Immature natural killer cell (primary cell): ENCODE results near the gene HPSE2. TPM values are rescaled to one million over a fixed set of nuclear protein-coding genes. Genes with fewer than 3 reads are reported as not detected.
"Not testable (repeated sequence)": the region's sequence is repeated elsewhere in the genome, so short reads cannot be mapped to it uniquely, and the experiment has no call there.

ENCODE experiments used
- DNase-seq, 3 donors: peaks; one replicate each; pipeline ENCODE4 v3.0.0; 2022; ENCODE audit warnings: mixed read lengths in 1 of 3
- H3K27ac Mint-ChIP-seq, 6 donors: one replicate each; pipeline ENCODE4 v1.8.0; 2020; ENCODE audit warnings: mixed read lengths in 6 of 6, mild to moderate bottlenecking in 5 of 6, inconsistent platforms in 4 of 6, moderate library complexity in 3 of 6
- H3K27me3 Mint-ChIP-seq, 3 donors: one replicate each; pipeline ENCODE4 v1.8.0; 2020 to 2021; ENCODE audit warnings: low read depth in 3 of 3, mild to moderate bottlenecking in 3 of 3, mixed read lengths in 3 of 3, moderate library complexity in 3 of 3, inconsistent platforms in 1 of 3
- H3K36me3 Mint-ChIP-seq, 3 donors: one replicate each; pipeline ENCODE4 v1.8.0; 2020; ENCODE audit warnings: mixed read lengths in 3 of 3, inconsistent platforms in 2 of 3, mild to moderate bottlenecking in 2 of 3
- H3K4me1 Mint-ChIP-seq, 2 donors: one replicate each; pipeline ENCODE4 v1.8.0; 2020; ENCODE audit warnings: inconsistent platforms in 2 of 2, mild to moderate bottlenecking in 2 of 2, mixed read lengths in 2 of 2, moderate library complexity in 1 of 2
- H3K4me3 Mint-ChIP-seq, 5 donors: one replicate each; pipeline ENCODE4 v1.8.0; 2020; ENCODE audit warnings: mild to moderate bottlenecking in 5 of 5, mixed read lengths in 5 of 5, inconsistent platforms in 3 of 5, moderate library complexity in 3 of 5
- H3K9me3 Mint-ChIP-seq, 6 donors: one replicate each; pipeline ENCODE4 v1.8.0; 2020; ENCODE audit warnings: mild to moderate bottlenecking in 6 of 6, mixed read lengths in 6 of 6, inconsistent platforms in 4 of 6, moderate library complexity in 3 of 6
- polyA plus RNA-seq, 3 donors: library from polyadenylated mRNA; unstranded; fragments of 300-500 nt; fragmentation: Illumina TruSeq; gene quantifications; one replicate each; pipeline ENCODE4 v1.2.3, GENCODE V29; 2021

The HPSE2 gene
- polyA plus RNA-seq, 3 donors from 2014 or later: not detected

DNA sequence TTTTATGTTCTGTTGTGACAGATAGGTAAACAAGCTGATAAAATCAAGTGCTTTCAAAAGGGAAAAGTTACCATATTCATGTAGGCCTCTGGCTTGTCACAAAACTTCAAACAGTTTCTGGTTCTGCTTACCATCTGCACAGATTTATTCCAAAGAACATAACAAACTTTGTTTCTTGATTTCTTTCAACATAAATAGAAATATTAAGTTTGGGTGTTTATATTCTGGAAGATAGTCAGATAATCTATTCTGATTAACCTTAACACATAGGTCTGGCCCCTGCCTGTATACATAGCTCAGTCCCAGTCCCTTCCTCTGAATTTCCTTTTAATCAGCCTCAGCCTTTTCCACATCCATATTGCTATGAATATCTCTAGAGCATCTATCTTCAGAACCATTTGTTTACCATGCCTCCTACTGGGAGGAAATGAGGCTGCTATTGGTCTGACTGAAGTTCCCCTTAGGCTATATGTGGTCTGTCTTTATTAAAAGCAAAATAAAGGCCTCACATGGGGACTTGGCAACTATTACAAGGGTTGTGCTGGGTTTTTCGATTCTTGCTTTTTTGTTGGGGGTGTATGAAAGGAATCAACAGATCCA, 319.0 kb downstream of the HPSE2 start:
- peaks cover 0 to 8% (median under 1%) of the 10 kb centered on the region in 6 donors for H3K9me3 Mint-ChIP-seq
- H3K4me1 Mint-ChIP-seq: no peaks in the 10 kb centered on the region
- peaks cover 0 to 3% (median 2%) of the 10 kb centered on the region in 3 donors for H3K27me3 Mint-ChIP-seq
- no peak for DNase-seq
- no peak overlapping the region for H3K27ac Mint-ChIP-seq
- H3K4me3 Mint-ChIP-seq: no peak overlapping the region
- H3K36me3 Mint-ChIP-seq: no peaks in the 10 kb centered on the region

DNA sequence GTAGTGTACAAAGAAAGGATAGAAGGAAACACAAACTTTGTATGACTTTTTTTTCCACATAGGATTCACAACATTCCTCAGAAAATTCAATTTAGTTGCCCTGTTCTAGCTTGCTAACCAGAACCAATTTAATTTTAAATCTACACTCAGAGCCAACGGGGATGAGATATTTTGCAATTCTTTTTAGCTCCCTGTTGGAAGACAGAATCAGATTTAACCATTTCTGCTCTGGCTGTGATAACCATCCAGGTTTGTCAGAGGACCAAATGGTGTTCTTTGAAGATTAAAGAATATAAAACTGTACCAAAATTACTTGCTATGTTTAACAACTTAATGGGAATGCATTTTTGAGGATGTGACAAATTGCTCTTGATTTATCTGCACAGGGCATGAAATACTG, 319.7 kb downstream of the HPSE2 start:
- Mint-ChIP-seq H3K4me3 (no peak overlapping the region), H3K4me1 (no peaks in the 10 kb centered on the region), H3K36me3 (no peaks in the 10 kb centered on the region), H3K27ac (no peak overlapping the region), H3K9me3 (peaks cover 0 to 8% (median under 1%) of the 10 kb centered on the region in 6 donors), H3K27me3 (peaks cover 2% of the 10 kb centered on the region in 3 donors)
- no peak for DNase-seq

DNA sequence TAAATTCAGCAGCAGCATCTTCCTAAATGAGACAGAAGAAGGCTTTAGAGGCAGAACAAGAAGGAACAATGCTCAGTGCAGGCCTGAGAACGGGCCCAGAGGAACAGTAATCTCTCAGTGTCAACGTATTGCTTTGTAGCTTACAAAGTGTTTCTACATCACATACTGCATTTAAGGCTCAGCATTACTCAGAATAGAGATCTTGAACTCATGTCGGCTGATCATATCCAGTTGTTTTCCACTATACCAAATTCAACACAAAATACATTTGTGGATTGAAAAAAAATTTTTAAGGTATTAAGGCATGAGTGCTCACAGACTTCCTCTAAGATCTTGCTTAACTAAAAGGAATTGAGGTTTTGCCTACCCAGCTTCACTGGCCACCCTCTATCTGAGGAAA, 325.1 kb downstream of the HPSE2 start:
- H3K4me1 Mint-ChIP-seq: no peaks in the 10 kb centered on the region
- peaks cover 0 to 2% (median 2%) of the 10 kb centered on the region in 3 donors for H3K27me3 Mint-ChIP-seq
- H3K36me3 Mint-ChIP-seq: no peaks in the 10 kb centered on the region
- H3K4me3 Mint-ChIP-seq: no peak overlapping the region
- no peak overlapping the region for H3K27ac Mint-ChIP-seq
- H3K9me3 Mint-ChIP-seq: peaks cover 0 to 7% (median under 1%) of the 10 kb centered on the region in 6 donors
- DNase-seq: no peak

DNA sequence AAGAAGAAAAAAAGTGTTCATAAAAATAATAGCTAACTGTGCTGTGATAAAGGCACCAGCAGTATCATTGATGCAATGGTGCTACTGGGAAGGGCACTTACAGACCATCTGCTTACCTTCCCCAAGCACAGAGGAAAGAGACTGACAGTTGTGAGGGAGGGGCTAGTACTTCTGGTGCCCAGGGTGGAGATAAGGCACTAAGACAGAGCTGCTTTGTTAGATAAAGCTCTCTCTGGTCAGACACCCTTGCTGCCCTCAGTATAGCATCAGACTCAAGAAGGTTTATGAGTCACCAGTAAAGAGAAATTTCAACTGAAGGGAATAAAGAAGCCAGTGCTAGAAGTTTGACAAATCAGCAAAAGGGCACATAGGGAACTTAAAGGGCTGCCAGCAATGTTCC, 325.6 kb downstream of the HPSE2 start:
- no peak overlapping the region for H3K27ac Mint-ChIP-seq
- DNase-seq: no peak
- peaks cover 0 to 7% (median under 1%) of the 10 kb centered on the region in 6 donors for H3K9me3 Mint-ChIP-seq
- H3K4me1 Mint-ChIP-seq: no peaks in the 10 kb centered on the region
- peaks cover 0 to 2% (median 2%) of the 10 kb centered on the region in 3 donors for H3K27me3 Mint-ChIP-seq
- H3K36me3 Mint-ChIP-seq: no peaks in the 10 kb centered on the region
- no peak overlapping the region for H3K4me3 Mint-ChIP-seq

DNA sequence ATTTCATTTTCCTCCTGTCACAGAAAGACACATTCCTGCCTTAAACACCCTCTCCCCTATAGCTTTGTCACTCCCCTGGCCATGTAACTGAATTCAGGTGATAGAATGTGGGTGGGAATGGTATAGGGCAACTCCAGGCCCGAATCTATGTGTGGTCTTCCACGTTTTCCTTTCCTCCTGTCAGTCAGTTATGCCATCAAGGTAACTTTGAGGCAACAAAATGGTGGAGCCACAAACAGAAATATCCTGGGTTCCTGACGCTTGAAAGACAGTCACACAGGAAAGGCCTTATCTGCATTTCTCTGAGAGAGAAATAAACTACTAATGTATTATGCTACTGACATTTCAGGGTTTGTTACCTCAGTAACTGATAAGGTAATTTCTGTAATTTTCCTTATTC, 326.8 kb downstream of the HPSE2 start:
- H3K4me1 Mint-ChIP-seq: no peaks in the 10 kb centered on the region
- no peak for DNase-seq
- H3K36me3 Mint-ChIP-seq: no peaks in the 10 kb centered on the region
- H3K27ac Mint-ChIP-seq: no peak overlapping the region
- H3K9me3 Mint-ChIP-seq: peaks cover 0 to 7% (median under 1%) of the 10 kb centered on the region in 6 donors
- peaks cover 0 to 2% (median 0%) of the 10 kb centered on the region in 3 donors for H3K27me3 Mint-ChIP-seq
- H3K4me3 Mint-ChIP-seq: no peak overlapping the region

DNA sequence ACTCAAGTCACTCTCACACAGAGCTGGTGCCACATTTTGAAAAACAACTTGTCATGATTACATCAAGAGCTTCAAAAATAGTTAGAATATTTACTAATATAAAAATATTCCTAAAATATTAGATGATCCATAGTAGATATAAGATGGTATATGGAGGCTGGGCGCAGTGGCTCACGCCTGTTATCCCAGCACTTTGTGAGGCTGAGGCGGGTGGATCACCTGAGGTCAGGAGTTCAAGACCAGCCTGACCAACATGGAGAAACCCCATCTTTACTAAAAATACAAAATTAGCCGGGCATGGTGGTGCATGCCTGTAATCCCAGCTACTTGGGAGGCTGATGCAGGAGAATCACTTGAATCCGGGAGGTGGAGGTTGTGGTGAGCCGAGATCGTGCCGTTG, 327.4 kb downstream of the HPSE2 start:
- DNase-seq, H3K9me3 Mint-ChIP-seq, H3K36me3 Mint-ChIP-seq, H3K4me1 Mint-ChIP-seq, H3K4me3 Mint-ChIP-seq, H3K27ac Mint-ChIP-seq, H3K27me3 Mint-ChIP-seq: not testable (repeated sequence)

DNA sequence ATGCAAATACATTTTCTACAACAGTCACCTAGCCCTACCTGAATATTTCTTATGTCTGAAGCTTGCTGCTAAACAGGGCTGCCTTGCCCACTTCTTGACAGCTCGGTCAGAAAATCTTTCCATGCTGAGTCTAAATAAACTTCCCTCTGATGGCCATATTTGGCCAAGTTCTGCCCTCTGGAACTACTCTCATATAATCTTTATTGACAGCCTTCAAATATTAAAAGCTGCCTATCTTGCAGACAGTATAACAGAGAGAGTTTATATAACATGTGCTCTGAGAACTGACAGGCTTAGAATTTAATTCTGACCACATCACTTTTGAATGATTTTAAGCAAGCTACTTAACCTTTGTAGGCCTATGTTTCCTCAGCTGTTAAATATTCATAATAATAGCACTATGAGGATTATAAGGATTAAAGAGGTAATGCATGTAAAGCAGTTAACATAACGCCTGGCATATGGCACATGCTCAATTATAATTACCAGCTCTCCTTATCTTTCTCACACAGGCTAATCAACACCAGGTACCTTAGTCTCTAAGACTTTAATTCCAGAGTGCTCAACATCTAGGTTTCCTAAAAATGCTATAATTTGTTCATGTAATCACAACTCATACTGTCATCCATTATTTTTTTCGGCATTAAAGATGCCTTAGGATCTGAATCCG, 334.1 kb downstream of the HPSE2 start:
- peaks cover 0 to 5% (median 0%) of the 10 kb centered on the region in 3 donors for H3K27me3 Mint-ChIP-seq

DNA sequence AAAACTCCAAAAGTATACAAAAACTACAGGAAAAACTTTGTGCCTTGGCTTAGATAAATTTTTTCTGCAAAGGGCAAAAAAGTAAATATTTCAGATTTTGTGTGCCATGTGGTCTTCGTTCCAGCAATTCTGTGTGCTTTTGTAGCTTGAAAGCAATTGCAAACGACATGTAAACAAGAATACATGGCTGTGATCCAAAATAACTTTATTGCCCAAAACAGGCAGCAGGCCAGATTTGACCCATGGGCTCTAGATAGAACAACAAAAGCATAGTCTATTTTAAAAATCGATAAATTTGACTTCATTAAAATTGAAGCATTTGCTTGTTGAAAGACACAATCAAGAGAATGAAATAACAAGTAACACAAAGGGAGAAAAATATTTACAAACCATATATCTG, 336.6 kb downstream of the HPSE2 start:
- H3K9me3 Mint-ChIP-seq: peaks cover 0 to 8% (median 3%) of the 10 kb centered on the region in 6 donors
- H3K36me3 Mint-ChIP-seq: no peaks in the 10 kb centered on the region
- DNase-seq: no peak
- peaks cover 0 to 5% (median 0%) of the 10 kb centered on the region in 3 donors for H3K27me3 Mint-ChIP-seq
- H3K27ac Mint-ChIP-seq: no peak overlapping the region
- no peaks in the 10 kb centered on the region for H3K4me1 Mint-ChIP-seq
- H3K4me3 Mint-ChIP-seq: no peak overlapping the region

More for the DNA sequence above, 334.1 kb downstream of the HPSE2 start:
- no peak overlapping the region for H3K4me3 Mint-ChIP-seq
- no peaks in the 10 kb centered on the region for H3K4me1 Mint-ChIP-seq
- DNase-seq: no peak
- no peak overlapping the region for H3K27ac Mint-ChIP-seq
- peaks cover 0 to 6% (median under 1%) of the 10 kb centered on the region in 6 donors for H3K9me3 Mint-ChIP-seq
- H3K36me3 Mint-ChIP-seq: no peaks in the 10 kb centered on the region

DNA sequence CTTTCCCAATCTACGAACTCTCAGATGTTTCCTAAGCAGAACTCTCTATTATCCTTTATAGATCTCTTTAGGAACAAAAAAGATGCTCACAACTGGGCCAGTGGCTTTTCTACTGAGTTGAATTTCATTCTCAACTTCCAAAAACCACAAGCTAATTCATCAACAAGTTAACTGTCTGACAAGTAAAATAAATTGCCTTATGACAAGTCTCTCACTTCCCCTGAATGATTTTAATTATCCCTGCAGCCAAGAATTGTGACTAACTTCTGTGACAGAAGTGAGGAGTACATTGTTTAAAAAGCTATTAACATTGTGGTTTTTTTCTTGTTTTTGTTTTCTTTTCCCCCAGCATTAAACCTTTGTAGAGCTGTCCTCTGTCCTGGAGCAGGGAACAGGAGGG, 343.1 kb downstream of the HPSE2 start:
- no peak overlapping the region for H3K27ac Mint-ChIP-seq
- no peaks in the 10 kb centered on the region for H3K4me1 Mint-ChIP-seq
- no peak for DNase-seq
- H3K9me3 Mint-ChIP-seq: peaks cover 0 to 9% (median 3%) of the 10 kb centered on the region in 6 donors
- peaks cover 0 to 4% (median 1%) of the 10 kb centered on the region in 3 donors for H3K27me3 Mint-ChIP-seq
- no peak overlapping the region for H3K4me3 Mint-ChIP-seq
- H3K36me3 Mint-ChIP-seq: no peaks in the 10 kb centered on the region

DNA sequence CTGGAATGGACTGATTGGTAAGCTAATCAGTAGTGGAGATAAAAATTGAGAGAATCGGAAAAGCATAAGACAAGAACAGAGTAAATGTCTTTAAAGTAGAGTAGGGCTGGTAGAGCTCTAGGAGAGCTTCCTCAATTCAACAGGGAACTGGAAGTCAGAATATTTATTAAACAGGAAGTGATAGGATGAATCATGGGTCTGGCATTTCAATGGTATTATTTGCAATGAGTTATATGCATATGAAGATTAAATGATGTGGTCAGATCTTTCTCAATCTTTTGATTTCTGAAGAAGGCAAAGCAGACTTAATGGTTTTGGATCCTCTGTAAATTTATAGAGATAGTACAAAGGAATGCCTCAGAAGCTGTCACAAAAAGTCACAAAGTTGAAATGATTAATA, 349.0 kb downstream of the HPSE2 start:
- DNase-seq: no peak
- Mint-ChIP-seq H3K36me3 (no peaks in the 10 kb centered on the region), H3K9me3 (peaks cover 0 to 2% (median 0%) of the 10 kb centered on the region in 6 donors), H3K4me3 (no peak overlapping the region), H3K27me3 (peaks cover 0 to 2% (median 0%) of the 10 kb centered on the region in 3 donors), H3K4me1 (no peaks in the 10 kb centered on the region), H3K27ac (no peak overlapping the region)

DNA sequence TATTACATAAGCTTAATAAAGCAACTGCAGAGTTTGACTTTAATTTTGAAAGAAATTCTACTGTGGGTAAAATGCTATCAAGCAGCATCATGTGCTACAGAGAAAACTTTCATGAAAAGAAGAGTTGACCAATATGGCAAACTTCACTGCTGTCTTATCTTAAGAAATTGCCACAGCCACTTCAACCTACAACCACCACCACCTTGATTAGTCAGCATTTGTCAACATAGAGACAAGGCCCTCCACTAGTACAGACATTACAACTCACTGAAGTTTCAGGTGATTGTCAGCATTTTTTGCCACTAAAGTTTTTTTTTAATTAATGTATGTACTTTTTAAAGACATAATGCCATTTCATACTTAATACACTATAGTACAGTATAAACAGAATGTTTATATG, 350.3 kb downstream of the HPSE2 start:
- no peak overlapping the region for H3K4me3 Mint-ChIP-seq
- H3K27me3 Mint-ChIP-seq: peaks cover 0 to 2% (median 0%) of the 10 kb centered on the region in 3 donors
- H3K9me3 Mint-ChIP-seq: peaks cover 0 to 4% (median 0%) of the 10 kb centered on the region in 6 donors
- no peak overlapping the region for H3K27ac Mint-ChIP-seq
- no peaks in the 10 kb centered on the region for H3K36me3 Mint-ChIP-seq
- H3K4me1 Mint-ChIP-seq: no peaks in the 10 kb centered on the region
- no peak for DNase-seq

DNA sequence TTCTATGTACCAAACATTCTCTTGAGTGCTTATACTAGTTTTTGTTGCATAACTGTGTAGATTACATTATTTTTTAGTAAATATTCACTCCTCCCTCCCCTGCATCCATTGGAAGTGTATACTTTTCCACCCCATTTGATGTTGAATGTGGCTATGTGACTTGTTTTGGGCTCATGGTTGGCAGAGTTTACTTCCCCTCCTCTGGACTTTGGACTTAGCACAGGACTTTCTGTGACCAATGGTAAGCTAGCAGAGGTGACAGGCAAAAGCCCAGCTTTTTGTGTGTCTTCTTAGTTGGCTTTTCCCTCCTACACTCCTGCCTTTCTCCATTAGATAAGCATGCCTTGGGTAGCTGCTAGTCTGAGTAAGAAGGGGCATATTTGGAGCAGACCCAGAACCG, 353.9 kb downstream of the HPSE2 start:
- H3K36me3 Mint-ChIP-seq: no peaks in the 10 kb centered on the region
- no peak overlapping the region for H3K27ac Mint-ChIP-seq
- H3K9me3 Mint-ChIP-seq: peaks cover 0 to 4% (median 0%) of the 10 kb centered on the region in 6 donors
- no peaks in the 10 kb centered on the region for H3K27me3 Mint-ChIP-seq
- no peak overlapping the region for H3K4me3 Mint-ChIP-seq
- DNase-seq: no peak
- no peaks in the 10 kb centered on the region for H3K4me1 Mint-ChIP-seq

DNA sequence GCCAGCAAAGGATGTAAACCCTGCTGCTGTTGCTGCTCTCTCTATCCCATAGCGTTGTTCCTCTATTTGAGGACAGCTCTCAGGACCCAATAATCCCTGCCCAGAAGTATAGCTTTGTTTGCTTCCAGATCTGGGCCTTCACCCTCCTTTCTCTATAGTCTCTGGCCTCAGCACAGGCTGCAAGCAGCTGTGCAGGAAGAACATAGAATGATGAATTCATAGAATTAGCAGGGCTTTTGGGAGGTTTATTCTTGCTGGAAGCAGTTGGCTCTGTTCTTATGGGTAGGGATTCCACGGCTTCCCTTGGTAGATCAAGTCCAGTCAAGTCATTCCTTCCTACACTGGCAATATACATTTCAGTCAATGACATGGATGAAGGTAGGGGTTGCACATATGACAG, 354.7 kb downstream of the HPSE2 start:
- Mint-ChIP-seq H3K27ac (no peak overlapping the region), H3K4me1 (no peaks in the 10 kb centered on the region), H3K27me3 (no peaks in the 10 kb centered on the region), H3K9me3 (peaks cover 0 to 4% (median 0%) of the 10 kb centered on the region in 6 donors), H3K36me3 (no peaks in the 10 kb centered on the region), H3K4me3 (no peak overlapping the region)
- no peak for DNase-seq

DNA sequence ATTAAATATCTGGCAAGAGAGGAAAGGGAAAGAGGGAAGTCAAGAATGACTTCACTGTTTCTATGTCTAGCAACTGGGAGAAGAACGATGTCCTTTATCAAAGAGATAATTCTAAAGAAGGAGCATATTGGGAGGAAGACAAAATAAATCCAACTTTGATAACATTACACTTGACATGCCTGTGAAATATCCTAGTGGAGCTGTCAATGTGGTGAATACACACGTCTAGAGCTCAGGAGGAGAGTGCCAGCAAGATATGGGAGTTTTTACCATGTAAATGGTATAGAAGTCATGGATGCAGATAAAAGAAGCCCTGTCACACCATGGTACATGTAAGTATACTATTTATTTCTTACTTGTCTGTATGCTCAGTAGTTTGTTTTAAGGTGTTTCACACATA, 356.7 kb downstream of the HPSE2 start:
- DNase-seq: no peak
- Mint-ChIP-seq H3K27me3 (peaks cover 0 to 2% (median 0%) of the 10 kb centered on the region in 3 donors), H3K36me3 (no peaks in the 10 kb centered on the region), H3K9me3 (peaks cover 0 to 8% (median 2%) of the 10 kb centered on the region in 6 donors), H3K4me3 (no peak overlapping the region), H3K27ac (no peak overlapping the region), H3K4me1 (no peaks in the 10 kb centered on the region)
